ENCODE data around the gene TLE1.

- TF ChIP-seq CTCF (IDR thresholded peaks at IDR 0.05) (no peak), E2F5 (CRISPR knock-in tag; IDR thresholded peaks at IDR 0.05) (no peak), ETV6 (CRISPR knock-in tag; IDR thresholded peaks at IDR 0.05) (no peak)
Measured at GRCh38 chr9:81552581-81552991, 136.8 kb downstream of the TLE1 start.
